Measurements from ENCODE around the gene TST.

DNA sequence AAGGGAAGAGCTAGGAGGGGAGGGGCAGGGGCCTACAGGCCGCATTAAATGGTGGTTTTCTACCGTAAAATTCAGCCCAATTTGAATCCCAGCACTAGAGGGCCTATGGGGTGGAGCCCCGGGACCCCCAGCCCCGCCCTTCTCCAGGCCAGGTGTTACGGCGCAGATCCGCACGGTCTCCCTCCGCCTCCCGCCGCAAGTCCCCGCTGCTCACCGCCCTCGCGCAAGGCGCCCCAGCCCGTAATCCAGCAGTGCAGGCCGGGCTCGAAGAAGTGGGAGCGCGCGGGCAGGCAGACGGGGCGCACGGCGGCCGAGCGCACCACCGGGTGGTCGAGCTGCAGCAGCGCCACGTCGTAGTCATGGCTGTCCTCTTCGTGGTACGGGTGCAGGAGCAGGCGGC lies 49.6 kb upstream of the TST start:
- TF ChIP-seq, protein P1, sequence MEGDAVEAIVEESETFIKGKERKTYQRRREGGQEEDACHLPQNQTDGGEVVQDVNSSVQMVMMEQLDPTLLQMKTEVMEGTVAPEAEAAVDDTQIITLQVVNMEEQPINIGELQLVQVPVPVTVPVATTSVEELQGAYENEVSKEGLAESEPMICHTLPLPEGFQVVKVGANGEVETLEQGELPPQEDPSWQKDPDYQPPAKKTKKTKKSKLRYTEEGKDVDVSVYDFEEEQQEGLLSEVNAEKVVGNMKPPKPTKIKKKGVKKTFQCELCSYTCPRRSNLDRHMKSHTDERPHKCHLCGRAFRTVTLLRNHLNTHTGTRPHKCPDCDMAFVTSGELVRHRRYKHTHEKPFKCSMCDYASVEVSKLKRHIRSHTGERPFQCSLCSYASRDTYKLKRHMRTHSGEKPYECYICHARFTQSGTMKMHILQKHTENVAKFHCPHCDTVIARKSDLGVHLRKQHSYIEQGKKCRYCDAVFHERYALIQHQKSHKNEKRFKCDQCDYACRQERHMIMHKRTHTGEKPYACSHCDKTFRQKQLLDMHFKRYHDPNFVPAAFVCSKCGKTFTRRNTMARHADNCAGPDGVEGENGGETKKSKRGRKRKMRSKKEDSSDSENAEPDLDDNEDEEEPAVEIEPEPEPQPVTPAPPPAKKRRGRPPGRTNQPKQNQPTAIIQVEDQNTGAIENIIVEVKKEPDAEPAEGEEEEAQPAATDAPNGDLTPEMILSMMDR (IDR thresholded peaks at IDR 0.05 in 8 of 11, conservative IDR thresholded peaks at IDR 0.05 in 3 of 11) = no peak
- TF ChIP-seq POLR2AphosphoS5 (IDR thresholded peaks at IDR 0.05) = peak in 1 of 3 donors; percentile 37
